Measurements from ENCODE around the gene SYT12.

DNA sequence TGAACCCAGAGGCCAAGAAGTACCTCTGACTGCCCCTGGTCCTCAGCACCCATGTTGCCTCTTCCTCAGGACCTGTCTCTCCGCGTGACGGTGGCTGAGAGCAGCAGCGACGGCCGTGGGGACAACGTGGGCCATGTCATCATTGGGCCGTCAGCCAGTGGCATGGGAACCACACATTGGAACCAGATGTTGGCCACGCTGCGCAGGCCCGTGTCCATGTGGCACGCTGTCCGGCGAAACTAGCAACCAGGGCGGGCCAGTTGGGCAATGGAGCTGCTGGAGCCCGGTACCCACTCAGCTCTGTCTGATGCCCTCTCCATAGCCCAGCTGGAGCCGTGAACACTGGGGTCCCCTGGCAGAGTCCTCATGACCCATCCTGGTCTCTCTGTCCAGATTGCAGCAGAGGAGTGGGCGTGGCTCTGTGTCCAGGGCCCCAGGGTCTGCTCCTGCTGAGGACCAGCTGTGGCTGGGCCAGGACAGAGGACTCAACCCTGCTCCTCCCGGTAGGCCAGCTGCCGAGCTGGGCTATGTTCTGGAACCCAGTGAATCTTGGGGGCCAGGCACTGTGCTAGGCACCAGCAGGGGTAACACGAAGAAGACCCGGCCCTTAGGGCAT is 25.7 kb downstream of the SYT12 start:
- TF ChIP-seq EZH2phosphoT487 (IDR thresholded peaks at IDR 0.05) (no peak), CTCF (IDR thresholded peaks at IDR 0.05) (no peak), EZH2 (IDR thresholded peaks at IDR 0.05) (no peak)

Measured in neural progenitor cell (in vitro differentiated cells).